Esophagus muscularis mucosa (tissue), 4 donors: ENCODE measurements around the gene PRKD1.

Experiments
- CTCF ChIP-seq, 3 experiments: fragments of 200-600 bp in 2 of 3; fragments of 450-650 bp in 1 of 3; sonication (generic) in 2 of 3; IDR thresholded peaks; one replicate each; pipeline ENCODE4 v1.5.1; 2017 to 2019; ENCODE audit warnings: antibody characterized with exemption in 3 of 3, mild to moderate bottlenecking in 2 of 3, moderate library complexity in 1 of 3
- EP300 ChIP-seq: sonication (generic); formaldehyde crosslinking; IDR thresholded peaks from one replicate; pipeline ENCODE4 v1.6.1; 2017; ENCODE audit warnings: antibody characterized with exemption
- POLR2A ChIP-seq: fragments of 450-650 bp; IDR thresholded peaks from one replicate; pipeline ENCODE4 v1.6.1; 2017; ENCODE audit warnings: antibody characterized with exemption, moderate library complexity, mild to moderate bottlenecking, low read depth

- TF ChIP-seq POLR2A (no peak), CTCF (IDR thresholded peaks at IDR 0.05) (no peak), EP300 (no peak)
Measured at GRCh38 chr14:29789475-29789874, 138.2 kb downstream of the PRKD1 start.
